GM12891 (cell line): Measurements from ENCODE around the gene HSPA4.

ENCODE experiments used
- PAX5 ChIP-seq: IDR thresholded peaks from 2 replicates; pipeline ENCODE4 v1.6.1; 2011; ENCODE audit warnings: low read length, moderate library complexity, mild to moderate bottlenecking; ENCODE audit not compliant: insufficient read depth, severe bottlenecking
- POLR2A ChIP-seq: IDR thresholded peaks from 2 replicates; pipeline ENCODE4 v1.6.1; 2011; ENCODE audit warnings: low read depth, low read length, control low read depth
- POLR2AphosphoS5 ChIP-seq: IDR thresholded peaks from 2 replicates; pipeline ENCODE4 v1.6.1; 2011; ENCODE audit warnings: low read depth, low read length, control low read depth
- POU2F2 ChIP-seq: IDR thresholded peaks from 2 replicates; pipeline ENCODE4 v1.6.1; 2011; ENCODE audit warnings: low read depth, mild to moderate bottlenecking, control low read depth, low read length, moderate library complexity
- SPI1 ChIP-seq: IDR thresholded peaks from 2 replicates; pipeline ENCODE4 v1.6.1; 2011; ENCODE audit warnings: low read depth, low read length, control low read depth
- TAF1 ChIP-seq: IDR thresholded peaks from 2 replicates; pipeline ENCODE4 v1.6.1; 2011; ENCODE audit warnings: low read depth, low read length, control low read depth

- no peak for TF ChIP-seq POU2F2
- TF ChIP-seq POLR2A, result no peak
- no peak for TF ChIP-seq POLR2AphosphoS5
- TF ChIP-seq SPI1, result no peak
- TF ChIP-seq TAF1, result no peak
- TF ChIP-seq PAX5, result no peak
These were observed 92.6 kb downstream of the HSPA4 start for GRCh38 chr5:133144245-133144981.
